Ovary (tissue), 3 donors: ENCODE results near the gene HADHA.

ENCODE experiments used
- CTCF ChIP-seq, 3 donors: fragments of 450-650 bp in 2 of 3; fragments of 200-600 bp in 1 of 3; IDR thresholded peaks; one replicate each; pipeline versions ENCODE4 v1.5.1 to v1.8.0; 2016 to 2022; ENCODE audit warnings: antibody characterized with exemption in 3 of 3, mild to moderate bottlenecking in 1 of 3
- POLR2A ChIP-seq: fragments of 450-650 bp; IDR thresholded peaks from one replicate; pipeline ENCODE4 v1.6.1; 2017; ENCODE audit warnings: antibody characterized with exemption, mild to moderate bottlenecking, moderate library complexity
- donor health status: DM: no; HTN: no; CAD: no.

GRCh38 chr2:26196683-26197418 is 47.6 kb downstream of the HADHA start:
- TF ChIP-seq CTCF (IDR thresholded peaks at IDR 0.05) (no peak), POLR2A (no peak)
